ENCODE results near the gene UBE2L3. TPM values are rescaled to one million over a fixed set of nuclear protein-coding genes. Genes with fewer than 3 reads are reported as not detected.

Gene UBE2L3
- total RNA-seq, 1 experiment from 2014 or later, result 91.2 TPM

DNA sequence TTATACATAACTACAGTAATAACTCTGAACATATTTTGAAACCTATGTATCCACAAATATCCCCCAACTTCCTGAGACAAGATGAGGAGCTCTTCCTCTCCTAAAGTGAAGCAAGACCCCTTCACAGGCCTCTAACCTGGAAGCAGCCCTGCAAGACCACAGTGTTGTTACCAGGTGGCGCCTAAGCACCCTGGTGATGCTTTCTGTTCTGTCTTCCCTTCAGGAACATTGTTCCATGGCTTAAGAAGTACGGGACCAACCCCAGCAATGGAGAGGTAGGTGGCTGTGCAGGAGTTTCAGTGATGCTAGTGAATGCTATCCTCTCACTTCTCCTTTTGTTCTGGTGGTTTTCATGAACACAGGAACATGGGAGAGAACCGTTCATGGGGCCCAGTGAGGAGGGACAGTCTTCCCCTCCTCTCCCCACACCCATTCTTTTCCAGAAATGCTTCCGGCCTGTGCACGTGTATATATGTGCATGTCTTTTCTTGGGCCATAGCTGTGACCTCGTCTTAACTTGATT lies 104.7 kb downstream of the UBE2L3 start:
- DNase-seq (ENCODE audit: low read depth), result no peak

Other genes with a start within 250 kb of the UBE2L3 start
- 0.20 TPM in 1 of 2 replicates, not detected in the other for gene RIMBP3B, start 184.0 kb upstream of the UBE2L3 start, total RNA-seq (2014; rRNA removed; shearing (Covaris generic))
- 0.24 and 0.88 TPM in 2 replicates for gene HIC2, start 150.3 kb upstream of the UBE2L3 start, total RNA-seq (2014; rRNA removed; shearing (Covaris generic))
- gene TMEM191C, start 100.3 kb upstream of the UBE2L3 start, total RNA-seq (2014; rRNA removed; shearing (Covaris generic)), result 0.48 and 1.6 TPM in 2 replicates
- gene RIMBP3C, start 16.3 kb upstream of the UBE2L3 start, total RNA-seq (2014; rRNA removed; shearing (Covaris generic)), result 0.20 TPM in 1 of 2 replicates, not detected in the other
- gene YDJC, start 62.3 kb downstream of the UBE2L3 start, total RNA-seq (2014; rRNA removed; shearing (Covaris generic)), result 10.8 and 14.7 TPM in 2 replicates
- gene CCDC116, start 65.0 kb downstream of the UBE2L3 start, total RNA-seq (2014; rRNA removed; shearing (Covaris generic)), result 0.10 and 0.36 TPM in 2 replicates
- 34.7 and 74.5 TPM in 2 replicates for gene SDF2L1, start 74.6 kb downstream of the UBE2L3 start, total RNA-seq (2014; rRNA removed; shearing (Covaris generic))
- 12.0 and 15.7 TPM in 2 replicates for gene PPIL2, start 98.3 kb downstream of the UBE2L3 start, total RNA-seq (2014; rRNA removed; shearing (Covaris generic))
- 1.1 and 1.8 TPM in 2 replicates for gene YPEL1, start 168.1 kb downstream of the UBE2L3 start, total RNA-seq (2014; rRNA removed; shearing (Covaris generic))